ENCODE data around the gene DHDH. TPM values are rescaled to one million over a fixed set of nuclear protein-coding genes. Genes with fewer than 3 reads are reported as not detected.

The DHDH gene
- total RNA-seq, 2 experiments from 2014 or later: not detected

DNA sequence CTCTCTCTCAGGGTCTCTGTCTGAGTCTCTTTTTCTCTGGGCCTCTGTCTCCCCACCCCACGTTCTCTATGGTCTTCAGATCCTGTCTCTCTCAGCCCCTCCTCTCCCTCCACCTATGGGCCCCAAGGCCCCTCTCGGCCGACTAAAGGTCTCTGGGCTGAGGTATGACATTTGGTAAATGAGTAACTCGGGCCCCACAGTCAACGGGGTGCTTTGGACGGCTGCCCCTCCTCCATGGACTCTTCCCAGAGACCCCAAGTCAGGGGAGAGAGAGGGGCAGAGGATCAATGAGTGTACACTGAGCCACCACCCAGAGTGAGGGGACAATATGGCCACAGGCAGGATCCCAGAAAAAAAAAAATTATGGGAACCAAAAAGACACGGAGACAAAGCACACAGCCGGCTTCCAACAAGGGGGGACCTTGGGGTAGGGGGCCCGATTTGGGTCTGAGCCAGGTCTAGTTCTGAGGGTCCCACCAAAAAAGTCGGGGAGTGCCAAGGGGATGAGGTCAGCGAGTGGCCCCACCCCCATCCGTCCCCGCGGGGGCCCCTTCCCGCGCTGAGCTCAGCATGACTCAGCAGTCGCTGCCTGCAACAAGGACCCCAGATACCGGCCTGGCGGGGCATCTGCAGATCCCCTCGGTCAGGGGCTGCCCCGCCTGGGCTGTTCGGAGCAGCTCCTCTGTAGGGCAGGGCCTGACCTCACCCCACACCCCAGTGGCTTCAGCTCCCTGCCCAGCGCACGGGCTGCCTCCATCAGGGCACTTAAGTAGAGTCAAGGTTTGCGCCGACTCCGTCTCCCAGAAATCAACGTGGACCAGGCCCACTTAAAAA lies 30.1 kb downstream of the DHDH start:
- H3K27ac ChIP-seq (ENCODE audit: low read depth, low read length, poor library complexity, severe bottlenecking): peak overlapping the region; percentile 54
- peaks cover 27% of the 10 kb centered on the region for H3K36me3 ChIP-seq (ENCODE audit: insufficient read depth, low read length)
- DNase-seq (ENCODE audit: low spot score): no peak
- H4K20me1 ChIP-seq (ENCODE audit: insufficient read depth, low read length): no peaks in the 10 kb centered on the region
- POLR2A ChIA-PET: interaction anchor here (0.6 to 0.8 kb wide), 2 partner anchors 12 to 46 kb away, joined by 4 read pairs; no protein-coding TSS in a partner anchor
- TF ChIP-seq, protein P1, sequence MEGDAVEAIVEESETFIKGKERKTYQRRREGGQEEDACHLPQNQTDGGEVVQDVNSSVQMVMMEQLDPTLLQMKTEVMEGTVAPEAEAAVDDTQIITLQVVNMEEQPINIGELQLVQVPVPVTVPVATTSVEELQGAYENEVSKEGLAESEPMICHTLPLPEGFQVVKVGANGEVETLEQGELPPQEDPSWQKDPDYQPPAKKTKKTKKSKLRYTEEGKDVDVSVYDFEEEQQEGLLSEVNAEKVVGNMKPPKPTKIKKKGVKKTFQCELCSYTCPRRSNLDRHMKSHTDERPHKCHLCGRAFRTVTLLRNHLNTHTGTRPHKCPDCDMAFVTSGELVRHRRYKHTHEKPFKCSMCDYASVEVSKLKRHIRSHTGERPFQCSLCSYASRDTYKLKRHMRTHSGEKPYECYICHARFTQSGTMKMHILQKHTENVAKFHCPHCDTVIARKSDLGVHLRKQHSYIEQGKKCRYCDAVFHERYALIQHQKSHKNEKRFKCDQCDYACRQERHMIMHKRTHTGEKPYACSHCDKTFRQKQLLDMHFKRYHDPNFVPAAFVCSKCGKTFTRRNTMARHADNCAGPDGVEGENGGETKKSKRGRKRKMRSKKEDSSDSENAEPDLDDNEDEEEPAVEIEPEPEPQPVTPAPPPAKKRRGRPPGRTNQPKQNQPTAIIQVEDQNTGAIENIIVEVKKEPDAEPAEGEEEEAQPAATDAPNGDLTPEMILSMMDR (conservative IDR thresholded peaks at IDR 0.05; ENCODE audit: low read length): no peak
- no peak for TF ChIP-seq EZH2phosphoT487 (IDR thresholded peaks at IDR 0.05; ENCODE audit: borderline replicate concordance, low read depth, low read length)
- intact Hi-C loops (cut with micrococcal nuclease; ENCODE audit: unreplicated experiment): no loop called here
- no peaks in the 10 kb centered on the region for H3K9me2 ChIP-seq (ENCODE audit: insufficient read depth, low read length)
- H3K4me2 ChIP-seq (ENCODE audit: low read length): peak overlapping the region; percentile 94
- peak overlapping the region; percentile 73 for H3K4me3 ChIP-seq (ENCODE audit: low read depth, low read length, poor library complexity, severe bottlenecking)
- H3K4me1 ChIP-seq (ENCODE audit: insufficient read depth, low read length, poor library complexity, severe bottlenecking): peaks cover 53% of the 10 kb centered on the region
- no peaks in the 10 kb centered on the region for H3K9me3 ChIP-seq (ENCODE audit: low read length)
- peaks cover 17% of the 10 kb centered on the region; the same call in 1 of the 2 replicates for H3K79me2 ChIP-seq (ENCODE audit: insufficient read depth, low read depth, low read length)
- CTCF ChIA-PET (ENCODE audit: unreplicated experiment): no interaction called here
- H2AFZ ChIP-seq (ENCODE audit: low read length): no peak overlapping the region
- no TSS peak for BruUV-seq (replicated peaks)

DNA sequence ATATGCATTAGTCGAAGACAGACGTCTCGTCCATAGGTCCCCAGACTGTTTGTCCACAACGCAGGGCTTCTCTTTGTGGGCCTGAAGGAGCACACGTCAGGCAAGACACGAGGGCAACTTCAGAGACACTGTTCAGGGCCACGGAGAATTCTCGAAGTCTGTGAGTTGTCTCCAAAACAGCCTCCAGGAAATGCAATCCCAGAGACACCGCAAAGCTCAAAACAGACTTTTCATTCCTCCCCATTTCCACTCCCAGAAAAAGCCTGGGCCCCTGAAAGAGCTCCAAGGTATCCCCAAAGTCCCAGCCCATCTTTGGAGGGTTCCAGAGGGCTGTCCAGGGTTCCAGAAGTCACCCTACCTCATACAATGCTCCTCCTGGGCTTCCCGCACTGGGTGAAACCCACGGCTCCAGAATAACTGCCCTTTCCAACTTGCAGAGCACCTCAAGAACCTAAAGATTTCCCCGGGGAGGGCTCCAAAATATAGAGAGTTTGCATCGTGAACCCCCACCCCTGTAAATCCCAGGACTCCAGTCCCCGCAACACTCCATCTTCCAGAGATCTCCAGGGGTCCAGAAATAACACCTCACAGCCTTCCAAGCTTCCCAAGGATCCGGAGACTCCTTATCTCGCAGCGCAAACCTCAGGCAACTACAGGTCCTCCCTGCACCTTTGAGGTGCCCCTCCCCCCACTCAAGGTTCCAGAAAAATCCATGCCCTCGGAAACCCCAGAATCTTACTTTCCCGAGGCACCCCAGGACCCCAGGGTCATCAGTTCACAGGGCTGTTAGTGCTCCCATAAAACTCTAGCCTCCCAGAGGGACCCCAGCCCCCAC lies 30.9 kb downstream of the DHDH start:
- H3K79me2 ChIP-seq (ENCODE audit: insufficient read depth, low read depth, low read length): peaks cover 17% of the 10 kb centered on the region; the same call in 1 of the 2 replicates
- H3K4me3 ChIP-seq (ENCODE audit: low read depth, low read length, poor library complexity, severe bottlenecking): peak overlapping the region; percentile 73
- TF ChIP-seq, protein P1 (conservative IDR thresholded peaks at IDR 0.05; ENCODE audit: low read length): no peak
- no peak for TF ChIP-seq EZH2phosphoT487 (IDR thresholded peaks at IDR 0.05; ENCODE audit: borderline replicate concordance, low read depth, low read length)
- H2AFZ ChIP-seq (ENCODE audit: low read length): no peak overlapping the region; the same call in 1 of the 2 replicates
- POLR2A ChIA-PET: interaction anchor here (0.8 kb wide), 1 partner anchor 13 kb away, joined by 4 read pairs; no protein-coding TSS in a partner anchor
- intact Hi-C loops (cut with micrococcal nuclease; ENCODE audit: unreplicated experiment): loop anchor here (1.0 kb wide), 1 partner anchor 91 kb away; no protein-coding TSS in a partner anchor
- BruUV-seq (replicated peaks): no TSS peak
- H3K4me2 ChIP-seq (ENCODE audit: low read length): peak overlapping the region; percentile 94
- no peaks in the 10 kb centered on the region for H3K9me2 ChIP-seq (ENCODE audit: insufficient read depth, low read length)
- H3K36me3 ChIP-seq (ENCODE audit: insufficient read depth, low read length): peaks cover 34% of the 10 kb centered on the region
- no peaks in the 10 kb centered on the region for H3K9me3 ChIP-seq (ENCODE audit: low read length)
- CTCF ChIA-PET (ENCODE audit: unreplicated experiment): no interaction called here
- no peak for DNase-seq (ENCODE audit: low spot score)
- H3K4me1 ChIP-seq (ENCODE audit: insufficient read depth, low read length, poor library complexity, severe bottlenecking): peaks cover 53% of the 10 kb centered on the region
- H3K27ac ChIP-seq (ENCODE audit: low read depth, low read length, poor library complexity, severe bottlenecking): peak overlapping the region; percentile 54
- H4K20me1 ChIP-seq (ENCODE audit: insufficient read depth, low read length): no peaks in the 10 kb centered on the region
